ENCODE measurements around the gene TXLNB.
"Not testable (repeated sequence)": the region's sequence is repeated elsewhere in the genome, so short reads cannot be mapped to it uniquely, and the experiment has no call there.

The TXLNB gene

GRCh38 chr6:139297921-139298320 is 6.1 kb upstream of the TXLNB start:
- Histone ChIP-seq H3K4me3 (no peak overlapping the region), H3K9me3 (replicated peaks in 1 of 11) (peaks cover 0 to 11% (median 0%) of the 10 kb centered on the region in 11 experiments; a peak in 4 of 22 replicates), H4K20me1 (no peaks in the 10 kb centered on the region), H3K4me1 (peaks cover 21 to 66% (median 30%) of the 10 kb centered on the region in 10 experiments), H3K4me2 (peak overlapping the region in 3 of 11 experiments; percentile 83 to 93 (median 90); a peak in 5 of 22 replicates), H3K9ac (no peak overlapping the region), H3K27me3 (no peaks in the 10 kb centered on the region), H3K36me3 (no peaks in the 10 kb centered on the region), H3K27ac (no peak overlapping the region)
- TF ChIP-seq Cebpa-rat (IDR thresholded peaks at IDR 0.05), result no peak

- peak overlapping the region in 1 of 11 experiments; percentile 42; a peak in 2 of 22 replicates for H3K9ac ChIP-seq
- peak overlapping the region in 1 of 10 experiments; percentile 23; a peak in 1 of 20 replicates for H3K4me3 ChIP-seq
- no peaks in the 10 kb centered on the region for H4K20me1 ChIP-seq
- peak overlapping the region in 8 of 11 experiments; percentile 15 to 78 (median 34); a peak in 11 of 22 replicates for H3K27ac ChIP-seq
- H3K27me3 ChIP-seq, result no peaks in the 10 kb centered on the region
- H3K4me1 ChIP-seq, result peaks cover 31 to 76% (median 40%) of the 10 kb centered on the region in 10 experiments
- no peaks in the 10 kb centered on the region for H3K36me3 ChIP-seq
- peak overlapping the region in 9 of 11 experiments; percentile 21 to 93 (median 69); a peak in 18 of 22 replicates for H3K4me2 ChIP-seq
- H3K9me3 ChIP-seq (replicated peaks in 1 of 11), result peaks cover 0 to 11% (median 0%) of the 10 kb centered on the region in 11 experiments; a peak in 4 of 22 replicates
- TF ChIP-seq Cebpa-rat (IDR thresholded peaks at IDR 0.05), result no peak
Observed at GRCh38 chr6:139296927-139297326, 5.1 kb upstream of the TXLNB start.

GRCh38 chr6:139295901-139296300 is 4.1 kb upstream of the TXLNB start:
- H3K4me2 ChIP-seq, result peak overlapping the region; percentile 31 to 93 (median 64); a peak in 19 of 22 replicates

GRCh38 chr6:139294090-139294489 is 2.3 kb upstream of the TXLNB start:
- TF ChIP-seq Cebpa-rat (IDR thresholded peaks at IDR 0.05), result no peak
- no peaks in the 10 kb centered on the region for H3K27me3 ChIP-seq
- H3K36me3 ChIP-seq, result no peaks in the 10 kb centered on the region
- no peak overlapping the region for H3K9ac ChIP-seq
- no peaks in the 10 kb centered on the region for H4K20me1 ChIP-seq
- H3K4me3 ChIP-seq, result no peak overlapping the region
- peaks cover 0 to 7% (median 0%) of the 10 kb centered on the region in 11 experiments; a peak in 3 of 22 replicates for H3K9me3 ChIP-seq (replicated peaks in 1 of 11)
- H3K4me1 ChIP-seq, result peaks cover 56 to 93% (median 66%) of the 10 kb centered on the region in 10 experiments
- peak overlapping the region in 3 of 11 experiments; percentile 47 to 90 (median 83); a peak in 5 of 22 replicates for H3K4me2 ChIP-seq
- H3K27ac ChIP-seq, result peak overlapping the region in 2 of 11 experiments; percentile 9 to 37; a peak in 1 of 22 replicates

More at GRCh38 chr6:139295901-139296300, 4.1 kb upstream of the TXLNB start:
- Histone ChIP-seq H3K4me3 (no peak overlapping the region), H3K36me3 (no peaks in the 10 kb centered on the region), H3K4me1 (peaks cover 41 to 87% (median 50%) of the 10 kb centered on the region in 10 experiments), H3K27me3 (no peaks in the 10 kb centered on the region), H3K9me3 (replicated peaks in 1 of 11) (peaks cover 0 to 11% (median 0%) of the 10 kb centered on the region in 11 experiments; a peak in 4 of 22 replicates), H3K27ac (peak overlapping the region in 3 of 11 experiments; percentile 43 to 78 (median 68); a peak in 5 of 22 replicates), H4K20me1 (no peaks in the 10 kb centered on the region), H3K9ac (no peak overlapping the region)
- no peak for TF ChIP-seq Cebpa-rat (IDR thresholded peaks at IDR 0.05)

- Histone ChIP-seq H3K4me1 (peaks cover 56 to 84% (median 69%) of the 10 kb centered on the region in 10 experiments), H3K9me3 (replicated peaks in 1 of 11) (peaks cover 0 to 12% (median 3%) of the 10 kb centered on the region in 11 experiments; a peak in 8 of 22 replicates), H3K27ac (peak overlapping the region in 7 of 11 experiments; percentile 77 to 86 (median 82); a peak in 9 of 22 replicates), H3K4me2 (peak overlapping the region; percentile 69 to 90 (median 80); a peak in 15 of 22 replicates)
- not testable (repeated sequence) for H3K27me3 ChIP-seq, H3K36me3 ChIP-seq, H3K4me3 ChIP-seq, H3K9ac ChIP-seq, H4K20me1 ChIP-seq
Observed at GRCh38 chr6:139293230-139293629, 1.4 kb upstream of the TXLNB start.

GRCh38 chr6:139290787-139291311 is 949 bp downstream of the TXLNB start:
- peak overlapping the region; percentile 58 to 75 (median 67) for H3K9ac ChIP-seq
- H3K27me3 ChIP-seq, result no peaks in the 10 kb centered on the region
- peaks cover 0 to 28% (median 13%) of the 10 kb centered on the region in 11 experiments; a peak in 9 of 22 replicates for H3K9me3 ChIP-seq (replicated peaks in 1 of 11)
- peak overlapping the region; percentile 27 to 53 (median 42) for H3K4me3 ChIP-seq
- peaks cover 41 to 65% (median 59%) of the 10 kb centered on the region in 10 experiments for H3K4me1 ChIP-seq
- TF ChIP-seq Cebpa-rat (IDR thresholded peaks at IDR 0.05), result no peak
- no peaks in the 10 kb centered on the region for H4K20me1 ChIP-seq
- peak overlapping the region; percentile 76 to 86 (median 81) for H3K27ac ChIP-seq
- peaks cover 0 to 17% (median 0%) of the 10 kb centered on the region in 11 experiments; a peak in 7 of 22 replicates for H3K36me3 ChIP-seq
- peak overlapping the region; percentile 69 to 90 (median 80) for H3K4me2 ChIP-seq

GRCh38 chr6:139289233-139289632 is 2.6 kb downstream of the TXLNB start:
- Histone ChIP-seq H3K27ac (peak overlapping the region in 6 of 11 experiments; percentile 21 to 86 (median 77); a peak in 9 of 22 replicates), H3K27me3 (no peaks in the 10 kb centered on the region), H3K4me2 (peak overlapping the region in 5 of 11 experiments; percentile 15 to 87 (median 30); a peak in 4 of 22 replicates), H3K4me3 (no peak overlapping the region), H3K36me3 (peaks cover 0 to 17% (median 0%) of the 10 kb centered on the region in 11 experiments; a peak in 8 of 22 replicates), H3K4me1 (peaks cover 34 to 59% (median 45%) of the 10 kb centered on the region in 10 experiments), H4K20me1 (no peaks in the 10 kb centered on the region), H3K9me3 (replicated peaks in 1 of 11) (peaks cover 0 to 33% (median 13%) of the 10 kb centered on the region in 11 experiments; a peak in 10 of 22 replicates), H3K9ac (no peak overlapping the region; a peak in 1 of 22 replicates)
- no peak for TF ChIP-seq Cebpa-rat (IDR thresholded peaks at IDR 0.05)

- Histone ChIP-seq H3K36me3 (peaks cover 0 to 17% (median 0%) of the 10 kb centered on the region in 11 experiments; a peak in 8 of 22 replicates), H3K9me3 (replicated peaks in 1 of 11) (peaks cover 0 to 33% (median 13%) of the 10 kb centered on the region in 11 experiments; a peak in 10 of 22 replicates), H3K9ac (no peak overlapping the region), H3K4me2 (peak overlapping the region in 4 of 11 experiments; percentile 3 to 81 (median 24); a peak in 6 of 22 replicates), H3K27me3 (no peaks in the 10 kb centered on the region), H3K4me1 (peaks cover 34 to 56% (median 42%) of the 10 kb centered on the region in 10 experiments), H3K4me3 (no peak overlapping the region), H4K20me1 (no peaks in the 10 kb centered on the region), H3K27ac (peak overlapping the region in 3 of 11 experiments; percentile 21 to 86 (median 28); a peak in 2 of 22 replicates)
- no peak for TF ChIP-seq Cebpa-rat (IDR thresholded peaks at IDR 0.05)
Observed at GRCh38 chr6:139288496-139289040, 3.2 kb downstream of the TXLNB start.

- H3K4me3 ChIP-seq, result no peak overlapping the region
- peak overlapping the region in 1 of 11 experiments; percentile 30; a peak in 1 of 22 replicates for H3K4me2 ChIP-seq
- H3K27me3 ChIP-seq, result no peaks in the 10 kb centered on the region
- H3K4me1 ChIP-seq, result peaks cover 29 to 49% (median 35%) of the 10 kb centered on the region in 10 experiments
- H3K36me3 ChIP-seq, result peaks cover 0 to 17% (median 0%) of the 10 kb centered on the region in 11 experiments; a peak in 8 of 22 replicates
- H3K9ac ChIP-seq, result no peak overlapping the region
- H3K27ac ChIP-seq, result no peak overlapping the region
- H3K9me3 ChIP-seq (replicated peaks in 1 of 11), result peaks cover 0 to 33% (median 13%) of the 10 kb centered on the region in 11 experiments; a peak in 10 of 22 replicates
- H4K20me1 ChIP-seq, result no peaks in the 10 kb centered on the region
- TF ChIP-seq Cebpa-rat (IDR thresholded peaks at IDR 0.05), result no peak
Observed at GRCh38 chr6:139287868-139288267, 3.9 kb downstream of the TXLNB start.

- Histone ChIP-seq H3K4me1 (peaks cover 15 to 35% (median 20%) of the 10 kb centered on the region in 10 experiments), H3K36me3 (peaks cover 0 to 17% (median 0%) of the 10 kb centered on the region in 11 experiments; a peak in 8 of 22 replicates), H3K9me3 (replicated peaks in 1 of 11) (peaks cover 0 to 39% (median 13%) of the 10 kb centered on the region in 11 experiments; a peak in 10 of 22 replicates)
- not testable (repeated sequence) for H3K4me3 ChIP-seq, H3K27ac ChIP-seq, H3K9ac ChIP-seq, H3K4me2 ChIP-seq, H4K20me1 ChIP-seq, H3K27me3 ChIP-seq
Observed at GRCh38 chr6:139286438-139286837, 5.4 kb downstream of the TXLNB start.
